ENCODE measurements around the gene PBX2.

- no peak for TF ChIP-seq POLR2A (IDR thresholded peaks at IDR 0.05; ENCODE audit: low read length)
- no peak for TF ChIP-seq GATA1 (IDR thresholded peaks at IDR 0.05; ENCODE audit: low read depth, low read length)
These were observed 38.7 kb downstream of the PBX2 start for GRCh38 chr6:32151181-32151862.

Measured in erythroblast (primary cell).